Right atrium auricular region (tissue), 2 donors: ENCODE data around the gene BTC. TPM values are rescaled to one million over a fixed set of nuclear protein-coding genes. Genes with fewer than 3 reads are reported as not detected.

Experiments
- DNase-seq: peaks from one replicate; pipeline ENCODE4 v3.0.0-alpha.2; 2019; ENCODE audit warnings: low spot score
- H3K27ac ChIP-seq, 2 donors: fragments of 200-600 bp; sonication (generic); 1 replicate in 1 of 2; 2 replicates in 1 of 2; pipeline ENCODE4 v1.5.1; 2016 to 2019
- H3K27me3 ChIP-seq, 2 donors: fragments of 200-600 bp; sonication (generic); one replicate each; pipeline versions ENCODE4 v1.5.1 to v1.6.0; 2017 to 2019
- H3K36me3 ChIP-seq: fragments of 200-600 bp; sonication (generic); one replicate; pipeline ENCODE4 v1.5.1; 2016
- H3K4me1 ChIP-seq, 2 donors: fragments of 200-600 bp; sonication (generic); one replicate each; pipeline versions ENCODE4 v1.5.1 to v1.6.0; 2017 to 2019
- H3K4me3 ChIP-seq, 2 donors: fragments of 200-600 bp; sonication (generic); 1 replicate in 1 of 2; 2 replicates in 1 of 2; pipeline ENCODE4 v1.5.1; 2017 to 2019; ENCODE audit warnings: mild to moderate bottlenecking in 1 of 2, moderate library complexity in 1 of 2
- H3K9me3 ChIP-seq, 2 donors: fragments of 200-600 bp; sonication (generic); one replicate each; pipeline ENCODE4 v1.5.1; 2019
- total RNA-seq, 2 donors: library from RNA; depleted of rRNA; stranded (reverse); fragments of >200 nt; gene quantifications; one replicate each; pipeline ENCODE4 v1.1.0, GENCODE V29; 2016
- TF ChIP-seq, protein P1 (sequence below), 2 donors: fragments of 200-600 bp; sonication (generic); IDR thresholded peaks; one replicate each; pipeline ENCODE4 v1.5.1; 2019; ENCODE audit warnings: antibody characterized with exemption in 2 of 2

Gene BTC
- total RNA-seq, 2 donors from 2014 or later = 0.12 TPM; not detected in 1

GRCh38 chr4:74757136-74757535 lies 37.2 kb downstream of the BTC start:
- Histone ChIP-seq H3K27me3 (no peaks in the 10 kb centered on the region), H3K36me3 (no peaks in the 10 kb centered on the region)
- no peak for DNase-seq

DNA sequence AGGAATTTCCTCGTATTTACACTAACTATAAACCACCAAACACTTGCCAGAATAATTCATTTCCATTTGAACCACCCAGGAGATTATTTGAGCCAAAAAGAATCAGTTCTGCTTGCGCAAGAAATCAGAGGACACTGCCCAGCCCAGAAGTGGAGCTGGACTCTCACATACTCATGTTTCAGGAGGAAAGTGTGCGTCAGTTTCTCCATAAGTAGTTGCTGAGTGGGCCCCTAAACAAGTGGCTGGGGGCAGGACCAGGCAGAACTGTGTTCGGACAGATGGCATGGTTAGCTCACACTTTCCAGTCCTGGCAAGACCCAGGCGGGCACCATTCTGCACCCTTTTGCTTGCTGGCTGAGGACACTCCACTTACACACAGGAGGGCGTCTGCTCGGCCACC lies 38.8 kb downstream of the BTC start:
- Histone ChIP-seq H3K4me1 (no peaks in the 10 kb centered on the region), H3K9me3 (no peaks in the 10 kb centered on the region), H3K4me3 (no peak overlapping the region), H3K36me3 (no peaks in the 10 kb centered on the region), H3K27me3 (no peaks in the 10 kb centered on the region), H3K27ac (no peak overlapping the region)
- TF ChIP-seq, protein P1, sequence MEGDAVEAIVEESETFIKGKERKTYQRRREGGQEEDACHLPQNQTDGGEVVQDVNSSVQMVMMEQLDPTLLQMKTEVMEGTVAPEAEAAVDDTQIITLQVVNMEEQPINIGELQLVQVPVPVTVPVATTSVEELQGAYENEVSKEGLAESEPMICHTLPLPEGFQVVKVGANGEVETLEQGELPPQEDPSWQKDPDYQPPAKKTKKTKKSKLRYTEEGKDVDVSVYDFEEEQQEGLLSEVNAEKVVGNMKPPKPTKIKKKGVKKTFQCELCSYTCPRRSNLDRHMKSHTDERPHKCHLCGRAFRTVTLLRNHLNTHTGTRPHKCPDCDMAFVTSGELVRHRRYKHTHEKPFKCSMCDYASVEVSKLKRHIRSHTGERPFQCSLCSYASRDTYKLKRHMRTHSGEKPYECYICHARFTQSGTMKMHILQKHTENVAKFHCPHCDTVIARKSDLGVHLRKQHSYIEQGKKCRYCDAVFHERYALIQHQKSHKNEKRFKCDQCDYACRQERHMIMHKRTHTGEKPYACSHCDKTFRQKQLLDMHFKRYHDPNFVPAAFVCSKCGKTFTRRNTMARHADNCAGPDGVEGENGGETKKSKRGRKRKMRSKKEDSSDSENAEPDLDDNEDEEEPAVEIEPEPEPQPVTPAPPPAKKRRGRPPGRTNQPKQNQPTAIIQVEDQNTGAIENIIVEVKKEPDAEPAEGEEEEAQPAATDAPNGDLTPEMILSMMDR (IDR thresholded peaks at IDR 0.05) = no peak
- DNase-seq = no peak

More at GRCh38 chr4:74757136-74757535, 37.2 kb downstream of the BTC start:
- no peaks in the 10 kb centered on the region for H3K9me3 ChIP-seq
- H3K4me1 ChIP-seq = no peaks in the 10 kb centered on the region
- H3K4me3 ChIP-seq = no peak overlapping the region
- TF ChIP-seq, protein P1 (IDR thresholded peaks at IDR 0.05) = no peak
- H3K27ac ChIP-seq = no peak overlapping the region

DNA sequence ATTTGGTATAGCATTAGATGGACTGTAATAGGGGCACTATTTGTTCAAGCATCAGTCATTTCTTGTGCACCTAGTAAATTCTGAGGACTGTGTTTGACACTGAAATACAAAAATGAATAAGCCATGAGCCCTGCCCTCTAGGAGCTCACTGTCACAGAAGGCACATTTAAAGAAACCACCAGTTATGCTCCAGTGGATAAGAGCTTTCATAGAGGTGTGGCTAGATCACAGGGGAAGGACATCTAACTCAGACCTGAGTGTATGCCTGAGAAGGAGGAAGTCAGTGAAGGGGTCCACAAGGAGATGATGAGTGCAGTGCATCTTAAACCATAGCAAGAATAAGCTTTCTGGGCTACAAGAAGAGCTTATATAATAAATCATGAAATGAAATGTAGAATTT lies 40.1 kb downstream of the BTC start:
- Histone ChIP-seq H3K9me3 (no peaks in the 10 kb centered on the region), H3K4me3 (no peak overlapping the region), H3K36me3 (no peaks in the 10 kb centered on the region), H3K27me3 (no peaks in the 10 kb centered on the region), H3K27ac (no peak overlapping the region), H3K4me1 (no peaks in the 10 kb centered on the region)
- DNase-seq = no peak
- TF ChIP-seq, protein P1 (IDR thresholded peaks at IDR 0.05) = no peak

- Histone ChIP-seq H3K9me3 (no peaks in the 10 kb centered on the region), H3K27ac (no peak overlapping the region), H3K27me3 (no peaks in the 10 kb centered on the region), H3K4me1 (no peaks in the 10 kb centered on the region), H3K36me3 (no peaks in the 10 kb centered on the region), H3K4me3 (no peak overlapping the region)
- TF ChIP-seq, protein P1 (IDR thresholded peaks at IDR 0.05) = no peak
- DNase-seq = no peak
Observed at GRCh38 chr4:74752798-74753197, 41.5 kb downstream of the BTC start.

GRCh38 chr4:74751856-74752255 lies 42.5 kb downstream of the BTC start:
- TF ChIP-seq, protein P1 (IDR thresholded peaks at IDR 0.05) = no peak
- H3K27ac ChIP-seq = no peak overlapping the region
- no peaks in the 10 kb centered on the region for H3K9me3 ChIP-seq
- no peak overlapping the region for H3K4me3 ChIP-seq
- no peak for DNase-seq
- no peaks in the 10 kb centered on the region for H3K36me3 ChIP-seq
- H3K27me3 ChIP-seq = no peaks in the 10 kb centered on the region
- H3K4me1 ChIP-seq = no peaks in the 10 kb centered on the region

DNA sequence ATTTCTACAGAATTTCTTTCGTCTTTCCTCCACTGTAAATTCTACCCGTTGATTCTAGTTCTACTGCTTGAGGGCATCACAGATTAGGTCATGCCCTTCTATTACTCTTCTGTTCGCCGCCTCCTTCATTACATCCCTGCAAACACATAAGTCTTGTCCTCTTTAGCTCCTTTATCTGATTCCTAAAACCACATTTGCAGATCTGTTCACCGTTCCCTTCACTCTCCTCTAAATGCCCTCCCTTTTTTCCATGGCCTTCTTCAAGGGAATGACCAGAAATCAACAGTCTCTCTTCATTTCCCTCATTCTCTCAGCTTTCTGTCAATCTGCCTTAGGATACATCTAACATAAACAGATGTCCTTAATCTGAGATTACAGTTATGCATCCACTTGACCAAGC lies 43.1 kb downstream of the BTC start:
- Histone ChIP-seq H3K36me3 (no peaks in the 10 kb centered on the region), H3K4me1 (no peaks in the 10 kb centered on the region), H3K27ac (no peak overlapping the region), H3K4me3 (no peak overlapping the region), H3K27me3 (no peaks in the 10 kb centered on the region), H3K9me3 (no peaks in the 10 kb centered on the region)
- DNase-seq = no peak
- TF ChIP-seq, protein P1 (IDR thresholded peaks at IDR 0.05) = no peak
